Large intestine (tissue), 3 donors: Measurements from ENCODE around the gene PTPRH. TPM values are rescaled to one million over a fixed set of nuclear protein-coding genes. Genes with fewer than 3 reads are reported as not detected.

Experiments used
- DNase-seq, 2 donors: peaks; one replicate each; pipeline versions ENCODE4 v3.0.0 to v3.0.0-alpha.2; 2013
- H3K27ac ChIP-seq: one replicate; pipeline ENCODE4 v1.5.1; 2013; ENCODE audit warnings: low read length
- H3K27me3 ChIP-seq: 2 replicates; pipeline ENCODE4 v1.6.1; 2013; ENCODE audit warnings: low read length; ENCODE audit not compliant: control insufficient read depth, insufficient read depth
- H3K36me3 ChIP-seq: 2 replicates; pipeline ENCODE4 v1.6.1; 2013; ENCODE audit warnings: low read length; ENCODE audit not compliant: control insufficient read depth, insufficient read depth
- H3K4me1 ChIP-seq: one replicate; pipeline ENCODE4 v1.6.1; 2013; ENCODE audit warnings: low read length; ENCODE audit not compliant: control insufficient read depth, insufficient read depth
- H3K4me3 ChIP-seq: one replicate; pipeline ENCODE4 v1.5.1; 2013; ENCODE audit warnings: low read length
- H3K9me3 ChIP-seq: one replicate; pipeline ENCODE4 v1.6.1; 2013; ENCODE audit warnings: mild to moderate bottlenecking, low read depth, low read length, moderate library complexity; ENCODE audit not compliant: control insufficient read depth
- WGBS: methylation state at CpG from one replicate; pipeline ENCODE4 v1.1.5; 2013; ENCODE audit warnings: low lambda C conversion rate; ENCODE audit not compliant: insufficient coverage; 5-methylcytosine and 5-hydroxymethylcytosine counted together
- polyA plus RNA-seq: library from polyadenylated mRNA; unstranded; fragments of 120-200 nt; gene quantifications from one replicate; pipeline ENCODE4 v1.2.1, GENCODE V29; 2013

The PTPRH gene
- polyA plus RNA-seq, 1 donor, result 28.1 TPM

DNA sequence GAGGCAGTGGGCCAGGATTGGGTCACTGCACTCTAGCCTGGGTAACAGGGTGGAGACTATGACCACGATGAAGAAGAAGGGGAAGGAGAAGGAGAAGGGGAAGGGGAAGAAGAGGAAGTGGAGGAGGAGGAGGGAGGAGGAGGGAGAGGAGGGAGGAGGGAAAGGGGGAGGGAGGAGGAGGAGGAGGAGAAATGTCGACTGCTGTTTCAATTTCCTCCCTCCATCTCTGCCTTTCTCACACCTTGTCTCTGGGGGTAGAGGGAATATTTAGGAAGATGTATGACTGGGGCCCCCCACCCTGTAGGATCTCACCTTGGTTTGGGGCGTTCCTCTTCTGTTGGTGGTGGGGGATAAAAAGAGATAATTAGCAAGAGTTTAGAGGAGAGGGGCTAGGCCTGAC is 64.1 kb downstream of the PTPRH start:
- DNase-seq, result no peak
- WGBS, result 0% methylated on average over 1 of the region's 3 CpGs
- H3K4me1 ChIP-seq, result peaks cover 3% of the 10 kb centered on the region
- no peak overlapping the region for H3K4me3 ChIP-seq
- H3K9me3 ChIP-seq, result no peaks in the 10 kb centered on the region
- H3K27ac ChIP-seq, result no peak overlapping the region
- peaks cover 78% of the 10 kb centered on the region for H3K27me3 ChIP-seq
- no peaks in the 10 kb centered on the region for H3K36me3 ChIP-seq

DNA sequence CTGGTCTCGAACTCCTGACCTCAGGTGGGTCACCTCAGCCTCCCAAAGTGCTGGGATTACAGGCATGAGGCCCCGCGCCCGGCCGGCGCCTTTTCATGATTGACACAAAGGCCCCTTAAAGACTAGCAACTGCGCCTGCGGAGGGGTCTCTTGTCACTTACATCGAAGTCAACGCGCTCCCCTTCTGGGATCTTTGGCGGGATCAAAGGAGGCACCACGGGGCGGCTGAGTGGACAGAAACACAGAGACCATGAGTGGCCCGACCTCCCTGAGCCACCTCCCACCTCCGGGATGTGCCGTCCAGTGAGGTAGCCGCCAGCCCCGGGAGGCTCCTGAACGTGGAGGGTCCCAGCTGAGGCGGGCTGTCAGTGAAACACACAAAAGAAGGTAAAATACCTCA is 67.6 kb downstream of the PTPRH start:
- Histone ChIP-seq H3K27me3 (peaks cover 46% of the 10 kb centered on the region), H3K4me1 (peaks cover 1% of the 10 kb centered on the region), H3K27ac (no peak overlapping the region), H3K9me3 (no peaks in the 10 kb centered on the region), H3K36me3 (no peaks in the 10 kb centered on the region), H3K4me3 (no peak overlapping the region)
- no peak for DNase-seq
- no CpG with 5 or more reads among the region's 21 CpGs for WGBS

- H3K9me3 ChIP-seq, result no peaks in the 10 kb centered on the region
- no peak overlapping the region for H3K27ac ChIP-seq
- H3K36me3 ChIP-seq, result no peaks in the 10 kb centered on the region
- no peak overlapping the region for H3K4me3 ChIP-seq
- H3K27me3 ChIP-seq, result peaks cover 27% of the 10 kb centered on the region
- no CpG with 5 or more reads among the region's 9 CpGs for WGBS
- DNase-seq, result no peak
- no peaks in the 10 kb centered on the region for H3K4me1 ChIP-seq
Observed at GRCh38 chr19:55137915-55138314, 71.4 kb downstream of the PTPRH start.

DNA sequence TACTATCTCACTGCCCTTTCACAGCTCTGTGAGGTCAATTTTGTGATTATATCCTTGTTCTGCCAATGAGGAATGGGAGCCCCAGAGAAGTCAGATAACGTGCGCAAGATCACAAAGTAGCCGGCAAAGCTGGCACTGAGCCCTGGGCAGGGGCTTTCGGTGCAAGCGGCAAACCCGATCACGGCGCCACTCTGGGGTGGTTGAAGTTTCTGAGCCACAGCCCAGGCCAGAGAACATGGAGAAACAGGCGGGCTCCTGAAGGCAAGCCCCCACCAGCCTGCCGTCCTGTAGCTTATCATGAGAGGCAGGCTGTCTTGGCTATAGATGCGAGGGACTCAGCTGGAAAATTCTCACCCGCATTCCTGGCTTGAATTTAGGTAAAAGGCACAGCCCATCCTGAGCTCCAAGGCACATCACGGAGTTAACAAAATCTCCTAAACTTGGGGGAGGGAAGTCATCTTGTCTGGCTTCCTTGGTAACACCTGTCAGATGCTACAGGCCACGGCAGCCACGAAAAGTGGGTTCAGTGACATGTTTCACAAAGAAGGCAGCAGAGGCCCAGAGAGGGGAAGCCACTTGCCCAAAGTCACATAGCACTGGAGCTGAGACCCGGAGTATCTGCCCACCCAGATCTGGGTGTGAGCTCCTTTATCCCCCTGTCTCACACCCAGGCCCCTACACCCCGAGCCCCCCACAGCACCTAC is 72.8 kb downstream of the PTPRH start:
- WGBS, result no CpG with 5 or more reads among the region's 17 CpGs
- Histone ChIP-seq H3K36me3 (no peaks in the 10 kb centered on the region), H3K9me3 (no peaks in the 10 kb centered on the region), H3K27ac (no peak overlapping the region), H3K4me3 (no peak overlapping the region), H3K27me3 (peaks cover 21% of the 10 kb centered on the region), H3K4me1 (no peaks in the 10 kb centered on the region)
- DNase-seq, result no peak

DNA sequence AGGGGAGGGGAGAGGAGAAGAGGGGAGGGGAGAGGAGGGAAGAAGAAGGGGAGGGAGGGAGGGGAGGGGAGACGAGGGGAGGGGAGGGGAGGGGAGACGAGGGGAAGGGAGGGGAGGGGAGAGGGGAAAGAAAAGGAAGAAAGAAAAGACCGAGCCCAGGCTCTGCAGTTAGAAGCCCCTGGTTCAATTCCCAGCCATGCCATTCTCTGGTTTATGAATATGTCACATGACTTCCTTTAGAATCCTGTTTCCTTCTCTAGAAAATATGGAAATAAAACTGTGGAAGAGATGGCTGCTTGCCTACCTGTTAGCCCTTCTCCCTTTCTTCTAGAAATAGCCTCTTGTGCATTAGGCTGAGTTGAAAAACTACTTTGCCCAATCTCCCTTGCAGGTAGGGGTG is 74.6 kb downstream of the PTPRH start:
- no CpG with 5 or more reads among the region's 3 CpGs for WGBS
- Histone ChIP-seq H3K27me3 (peaks cover 19% of the 10 kb centered on the region), H3K4me3 (no peak overlapping the region), H3K9me3 (no peaks in the 10 kb centered on the region), H3K36me3 (no peaks in the 10 kb centered on the region), H3K27ac (no peak overlapping the region), H3K4me1 (no peaks in the 10 kb centered on the region)
- DNase-seq, result no peak

DNA sequence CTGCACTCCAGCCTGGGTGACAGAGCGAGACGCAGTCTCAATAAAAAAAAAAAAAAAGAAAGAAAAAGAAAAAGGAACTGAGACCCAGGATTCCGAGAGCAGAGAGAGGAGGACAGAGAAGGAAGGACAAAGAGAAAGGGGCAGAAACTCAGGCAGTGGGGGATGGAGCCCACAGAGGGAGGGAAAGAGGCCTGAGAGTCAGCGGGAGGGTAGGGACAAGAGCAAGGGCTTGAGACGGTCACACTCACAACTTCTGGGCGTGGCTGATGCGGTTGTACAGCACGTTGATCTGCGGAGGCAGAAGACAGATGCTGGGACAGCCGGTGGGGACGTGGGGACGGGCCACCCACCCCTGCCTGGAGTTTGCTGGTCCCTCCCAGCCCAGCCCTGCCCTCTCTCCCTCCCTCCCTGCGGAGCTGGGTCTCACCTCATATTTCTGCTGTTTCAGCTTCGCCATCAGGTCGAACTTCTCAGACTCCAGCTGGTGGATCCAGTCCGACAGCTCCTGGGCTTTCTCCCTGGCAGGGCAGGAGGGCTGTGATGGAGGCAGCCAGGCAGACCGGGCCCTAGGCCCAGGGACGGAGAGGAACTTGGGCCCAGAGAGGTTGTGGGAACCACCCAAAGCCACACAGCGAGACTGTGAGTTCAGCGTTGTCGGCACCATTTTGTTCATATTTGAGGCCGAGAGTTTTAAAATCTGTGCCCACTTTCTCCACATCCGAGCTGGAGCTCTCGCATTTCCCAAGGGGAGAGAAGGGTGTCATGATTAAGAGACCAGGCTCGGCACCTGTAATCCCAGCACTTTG is 75.5 kb downstream of the PTPRH start:
- H3K4me1 ChIP-seq, result no peaks in the 10 kb centered on the region
- no peaks in the 10 kb centered on the region for H3K9me3 ChIP-seq
- H3K36me3 ChIP-seq, result no peaks in the 10 kb centered on the region
- 60% methylated on average over 1 of the region's 25 CpGs for WGBS
- H3K4me3 ChIP-seq, result no peak overlapping the region
- peaks cover 19% of the 10 kb centered on the region for H3K27me3 ChIP-seq
- no peak overlapping the region for H3K27ac ChIP-seq
- no peak for DNase-seq

- no peaks in the 10 kb centered on the region for H3K9me3 ChIP-seq
- no peaks in the 10 kb centered on the region for H3K36me3 ChIP-seq
- H3K27me3 ChIP-seq, result peaks cover 19% of the 10 kb centered on the region
- H3K27ac ChIP-seq, result no peak overlapping the region
- H3K4me1 ChIP-seq, result no peaks in the 10 kb centered on the region
- WGBS, result no CpG with 5 or more reads among the region's 14 CpGs
- DNase-seq, result no peak
- H3K4me3 ChIP-seq, result no peak overlapping the region
Observed at GRCh38 chr19:55132453-55133129, 76.7 kb downstream of the PTPRH start.

DNA sequence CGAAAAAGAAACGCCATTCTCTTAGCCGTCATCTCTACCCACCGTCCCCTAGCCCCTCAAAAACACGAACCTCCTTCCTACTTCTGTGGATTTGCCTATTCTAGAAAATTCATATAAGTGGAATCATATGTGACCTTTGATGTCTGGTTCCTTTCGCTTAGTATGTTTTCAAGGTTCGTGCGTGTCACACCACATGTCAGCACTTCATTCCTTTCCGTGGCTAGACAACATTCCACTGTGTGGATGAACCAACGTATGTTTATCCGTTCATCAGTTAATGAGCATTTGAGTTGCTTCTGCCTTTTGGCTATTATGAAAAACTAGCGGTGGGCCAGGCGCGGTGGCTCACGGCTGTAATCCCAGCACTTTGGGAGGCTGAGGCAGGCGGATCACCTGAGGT is 77.9 kb downstream of the PTPRH start:
- H3K27me3 ChIP-seq, result peaks cover 19% of the 10 kb centered on the region
- H3K9me3 ChIP-seq, result no peaks in the 10 kb centered on the region
- no peak overlapping the region for H3K4me3 ChIP-seq
- H3K36me3 ChIP-seq, result no peaks in the 10 kb centered on the region
- H3K4me1 ChIP-seq, result no peaks in the 10 kb centered on the region
- no peak overlapping the region for H3K27ac ChIP-seq
- WGBS, result 91% methylated on average over 4 of the region's 16 CpGs
- no peak for DNase-seq

Other genes with a start within 250 kb of the PTPRH start
- gene NLRP2, start 243.1 kb downstream of the PTPRH start, polyA plus RNA-seq, result 12.6 TPM
- gene GP6, start 171.2 kb downstream of the PTPRH start, polyA plus RNA-seq, result 0.13 TPM
- gene RDH13, start 146.4 kb downstream of the PTPRH start, polyA plus RNA-seq, result 19.9 TPM
- gene EPS8L1, start 133.6 kb downstream of the PTPRH start, polyA plus RNA-seq, result 20.9 TPM
- gene PPP1R12C, start 91.9 kb downstream of the PTPRH start, polyA plus RNA-seq, result 94.4 TPM
- 10.2 TPM for gene TNNT1, start 60.3 kb downstream of the PTPRH start, polyA plus RNA-seq
- 0.88 TPM for gene TNNI3, start 51.8 kb downstream of the PTPRH start, polyA plus RNA-seq
- 0.99 TPM for gene DNAAF3, start 42.9 kb downstream of the PTPRH start, polyA plus RNA-seq
- 9.1 TPM for gene SYT5, start 29.2 kb downstream of the PTPRH start, polyA plus RNA-seq
- 69.0 TPM for gene TMEM86B, start 19.3 kb upstream of the PTPRH start, polyA plus RNA-seq
- gene PPP6R1, start 49.5 kb upstream of the PTPRH start, polyA plus RNA-seq, result 65.1 TPM
- 29.4 TPM for gene HSPBP1, start 70.6 kb upstream of the PTPRH start, polyA plus RNA-seq
- 9.7 TPM for gene BRSK1, start 74.5 kb upstream of the PTPRH start, polyA plus RNA-seq
- gene TMEM150B, start 115.8 kb upstream of the PTPRH start, polyA plus RNA-seq, result 71.4 TPM
- 21.5 TPM for gene KMT5C, start 130.4 kb upstream of the PTPRH start, polyA plus RNA-seq
- 1.3 TPM for gene COX6B2, start 145.2 kb upstream of the PTPRH start, polyA plus RNA-seq
- 0.03 TPM for gene GARIN5B, start 153.8 kb upstream of the PTPRH start, polyA plus RNA-seq
- 0.66 TPM for gene IL11, start 161.0 kb upstream of the PTPRH start, polyA plus RNA-seq
- 0.93 TPM for gene TMEM190, start 167.3 kb upstream of the PTPRH start, polyA plus RNA-seq
- gene TMEM238, start 174.8 kb upstream of the PTPRH start, polyA plus RNA-seq, result 8.7 TPM
- gene RPL28, start 176.4 kb upstream of the PTPRH start, polyA plus RNA-seq, result 2,127 TPM
- gene UBE2S, start 198.3 kb upstream of the PTPRH start, polyA plus RNA-seq, result 29.9 TPM
- 1.1 TPM for gene SHISA7, start 233.8 kb upstream of the PTPRH start, polyA plus RNA-seq